Astrocyte (in vitro differentiated cells and primary cell): ENCODE results near the gene PDE6D. TPM values are rescaled to one million over a fixed set of nuclear protein-coding genes. Genes with fewer than 3 reads are reported as not detected.

Experiments
- DNase-seq: peaks from one replicate; pipeline ENCODE4 v3.0.0-alpha.2; 2010; ENCODE audit warnings: low read depth
- FAIRE-seq: peaks from 2 replicates; lab custom pipeline; 2011; peaks lifted over from hg19 to GRCh38; lab: Jason Lieb, UNC
- H2AFZ ChIP-seq: 2 replicates; pipeline ENCODE4 v1.6.0; 2012; ENCODE audit warnings: low read depth, low read length, inconsistent platforms
- H3K27ac ChIP-seq: 2 replicates; pipeline ENCODE4 v1.5.1; 2011; ENCODE audit warnings: low read depth, low read length, inconsistent platforms
- H3K27me3 ChIP-seq: 2 replicates; pipeline ENCODE4 v1.6.0; 2011; ENCODE audit warnings: low read length, inconsistent platforms; ENCODE audit not compliant: insufficient read depth
- H3K36me3 ChIP-seq: 2 replicates; pipeline ENCODE4 v1.5.1; 2011; ENCODE audit warnings: low read length, inconsistent platforms; ENCODE audit not compliant: insufficient read depth
- H3K4me1 ChIP-seq: 2 replicates; pipeline ENCODE4 v1.5.1; 2011; ENCODE audit warnings: low read length, inconsistent platforms; ENCODE audit not compliant: insufficient read depth
- H3K4me2 ChIP-seq: 2 replicates; pipeline ENCODE4 v1.6.0; 2012; ENCODE audit warnings: low read length, inconsistent platforms
- H3K4me3 ChIP-seq: 2 replicates; pipeline ENCODE4 v1.5.1; 2011; ENCODE audit warnings: low read depth, mild to moderate bottlenecking, low read length, inconsistent platforms; ENCODE audit not compliant: insufficient read depth
- H3K79me2 ChIP-seq: 2 replicates; pipeline ENCODE4 v1.6.0; 2012; ENCODE audit warnings: mild to moderate bottlenecking, low read length, inconsistent platforms; ENCODE audit not compliant: insufficient read depth
- H3K9ac ChIP-seq: 2 replicates; pipeline ENCODE4 v1.6.0; 2012; ENCODE audit warnings: mild to moderate bottlenecking, low read length, inconsistent platforms
- H3K9me3 ChIP-seq: 2 replicates; pipeline ENCODE4 v1.5.1; 2012; ENCODE audit warnings: low read depth, mild to moderate bottlenecking, low read length, inconsistent platforms; ENCODE audit not compliant: insufficient read depth
- H4K20me1 ChIP-seq: 2 replicates; pipeline ENCODE4 v1.6.0; 2012; ENCODE audit warnings: low read length, inconsistent platforms; ENCODE audit not compliant: insufficient read depth
- H3K27ac Mint-ChIP-seq: one replicate; pipeline ENCODE4 v1.8.0; 2021; ENCODE audit warnings: mild to moderate bottlenecking, mixed read lengths; ENCODE audit not compliant: unreplicated experiment
- H3K27me3 Mint-ChIP-seq: one replicate; pipeline ENCODE4 v1.8.0; 2021; ENCODE audit warnings: low read depth, mixed read lengths; ENCODE audit not compliant: unreplicated experiment
- H3K36me3 Mint-ChIP-seq: one replicate; pipeline ENCODE4 v1.8.0; 2021; ENCODE audit warnings: low read depth, mixed read lengths; ENCODE audit not compliant: unreplicated experiment
- H3K4me1 Mint-ChIP-seq: one replicate; pipeline ENCODE4 v1.8.0; 2021; ENCODE audit warnings: low read depth, mixed read lengths; ENCODE audit not compliant: unreplicated experiment
- H3K4me3 Mint-ChIP-seq: one replicate; pipeline ENCODE4 v1.8.0; 2021; ENCODE audit warnings: mild to moderate bottlenecking, moderate library complexity, mixed read lengths; ENCODE audit not compliant: unreplicated experiment
- H3K9me3 Mint-ChIP-seq: one replicate; pipeline ENCODE4 v1.8.0; 2021; ENCODE audit warnings: mild to moderate bottlenecking, mixed read lengths; ENCODE audit not compliant: unreplicated experiment
- CTCF ChIP-seq: IDR thresholded peaks from 2 replicates; pipeline ENCODE4 v1.5.1; 2011; ENCODE audit warnings: low read depth, mild to moderate bottlenecking, inconsistent platforms, low read length, moderate library complexity; ENCODE audit not compliant: insufficient read depth
- EZH2 ChIP-seq: IDR thresholded peaks from 2 replicates; pipeline ENCODE4 v1.6.1; 2012; ENCODE audit warnings: mild to moderate bottlenecking, low read length, inconsistent platforms; ENCODE audit not compliant: insufficient read depth
- total RNA-seq: library from RNA; stranded (reverse); gene quantifications from 2 replicates; pipeline ENCODE4 v1.2.1, GENCODE V29; 2021

Gene PDE6D
- total RNA-seq, 1 donor from 2014 or later = 19.0 TPM

- H2AFZ ChIP-seq = no peak overlapping the region
- peaks cover 5% of the 10 kb centered on the region for H3K9me3 ChIP-seq
- TF ChIP-seq CTCF = no peak
- TF ChIP-seq EZH2 = no peak
- H3K36me3 ChIP-seq = no peaks in the 10 kb centered on the region
- H3K4me2 ChIP-seq = no peak overlapping the region
- no peak overlapping the region for H3K27ac ChIP-seq
- no peaks in the 10 kb centered on the region for H3K27me3 ChIP-seq
- Mint-ChIP-seq H3K4me1 (no peaks in the 10 kb centered on the region), H3K4me3 (no peak overlapping the region), H3K36me3 (no peaks in the 10 kb centered on the region), H3K27ac (no peak overlapping the region), H3K9me3 (peaks cover 11% of the 10 kb centered on the region), H3K27me3 (peaks cover 7% of the 10 kb centered on the region)
- no peak overlapping the region for H3K4me3 ChIP-seq
- no peaks in the 10 kb centered on the region for H3K79me2 ChIP-seq
- FAIRE-seq (no peak), DNase-seq (no peak)
- H4K20me1 ChIP-seq = no peaks in the 10 kb centered on the region
- no peak overlapping the region for H3K9ac ChIP-seq
- no peaks in the 10 kb centered on the region for H3K4me1 ChIP-seq
These were observed 39.8 kb upstream of the PDE6D start for GRCh38 chr2:231820786-231821303.

GRCh38 chr2:231819447-231820042, 38.5 kb upstream of the PDE6D start:
- TF ChIP-seq EZH2 (no peak), CTCF (no peak)
- H3K36me3 ChIP-seq = no peaks in the 10 kb centered on the region
- H2AFZ ChIP-seq = no peak overlapping the region
- Mint-ChIP-seq H3K4me1 (no peaks in the 10 kb centered on the region), H3K27ac (no peak overlapping the region), H3K36me3 (peaks cover 3% of the 10 kb centered on the region), H3K9me3 (peaks cover 17% of the 10 kb centered on the region), H3K27me3 (peaks cover 7% of the 10 kb centered on the region), H3K4me3 (no peak overlapping the region)
- no peak overlapping the region for H3K4me3 ChIP-seq
- H3K9ac ChIP-seq = no peak overlapping the region
- H4K20me1 ChIP-seq = no peaks in the 10 kb centered on the region
- no peaks in the 10 kb centered on the region for H3K27me3 ChIP-seq
- H3K4me2 ChIP-seq = no peak overlapping the region
- DNase-seq (no peak), FAIRE-seq (no peak)
- no peaks in the 10 kb centered on the region for H3K4me1 ChIP-seq
- no peak overlapping the region for H3K27ac ChIP-seq
- H3K79me2 ChIP-seq = no peaks in the 10 kb centered on the region
- peaks cover 5% of the 10 kb centered on the region for H3K9me3 ChIP-seq
